IPS-18c (cell line): ENCODE results near the gene USF2.

Experiments used
- H3K4me3 ChIP-seq: 2 replicates; pipeline ENCODE4 v1.7.0; 2013; ENCODE audit warnings: low read depth, mild to moderate bottlenecking, low read length, moderate library complexity; ENCODE audit not compliant: insufficient read depth
- H3K9me3 ChIP-seq: one replicate; pipeline ENCODE4 v1.6.1; 2013; ENCODE audit warnings: mild to moderate bottlenecking, low read length, moderate library complexity; ENCODE audit not compliant: control insufficient read depth, insufficient read depth

Gene USF2

DNA sequence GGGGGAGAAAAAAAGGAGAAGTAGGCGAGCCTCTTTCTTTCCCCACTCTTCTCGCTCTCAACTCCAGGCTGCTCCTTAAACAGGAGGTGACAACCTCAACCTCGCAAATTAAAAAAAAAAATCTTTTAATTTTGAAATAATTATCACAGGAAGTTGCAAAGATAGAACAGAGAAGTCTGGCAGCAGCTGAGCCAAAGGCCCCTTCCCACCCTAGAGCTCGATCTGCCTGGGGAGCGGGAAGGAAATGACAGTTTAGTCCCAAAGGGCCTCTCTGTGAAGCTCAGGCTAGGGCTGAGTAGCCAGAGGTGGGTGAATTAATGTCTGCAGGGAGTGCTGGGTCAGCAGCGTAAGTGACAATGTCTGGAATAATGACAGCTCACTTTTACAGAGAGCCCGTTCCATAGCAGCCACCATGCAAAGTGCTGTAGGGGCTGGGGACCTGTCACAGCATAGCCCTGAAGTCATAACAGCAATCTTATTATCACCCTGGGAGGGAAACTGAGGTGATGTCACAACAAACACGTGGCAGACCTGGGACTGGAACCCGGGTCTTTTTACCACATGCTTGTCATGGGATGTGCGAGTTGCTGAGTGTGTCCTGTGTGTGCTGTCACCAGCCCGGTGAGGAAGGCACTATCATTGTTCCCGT is 51.4 kb downstream of the USF2 start:
- H3K4me3 ChIP-seq, result no peak overlapping the region
- H3K9me3 ChIP-seq, result peaks cover 2% of the 10 kb centered on the region

DNA sequence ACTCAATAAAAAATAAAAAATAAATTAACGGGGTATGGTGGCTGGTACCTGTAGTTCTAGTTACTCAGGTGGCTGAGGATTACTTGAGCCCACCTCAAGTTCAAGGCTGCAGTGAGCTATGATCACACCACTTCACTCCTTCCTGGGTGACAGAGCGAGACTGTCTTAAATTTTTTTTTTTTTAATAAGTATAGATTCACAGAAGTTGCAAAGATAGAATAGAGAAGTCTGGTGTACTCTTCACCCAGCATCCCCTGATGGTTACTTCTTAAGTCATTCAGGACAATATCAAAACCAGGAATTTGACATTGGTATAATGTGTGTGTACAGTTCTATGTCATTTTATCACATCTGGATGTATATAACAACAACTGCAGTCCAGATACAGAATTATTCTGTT is 52.5 kb downstream of the USF2 start:
- H3K9me3 ChIP-seq, result peaks cover 2% of the 10 kb centered on the region
- no peak overlapping the region for H3K4me3 ChIP-seq

DNA sequence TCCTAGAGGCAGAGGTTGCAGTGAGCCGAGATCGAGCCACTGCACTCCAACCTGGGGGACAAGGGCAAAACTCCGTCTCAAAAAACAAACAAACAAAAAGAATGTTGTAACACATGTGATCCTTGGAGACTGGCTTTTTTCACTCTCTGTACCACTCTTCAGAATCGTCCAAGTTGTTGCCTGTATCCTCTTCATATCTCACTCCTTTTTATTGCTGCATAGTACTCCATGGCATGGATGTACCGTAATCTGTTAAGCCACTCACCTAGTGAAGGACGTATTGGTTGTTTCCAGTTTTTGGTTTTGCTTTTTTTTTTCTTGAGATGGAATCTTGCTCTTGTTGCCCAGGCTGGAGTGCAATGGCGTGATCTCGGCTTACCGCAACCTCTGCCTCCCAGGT is 53.3 kb downstream of the USF2 start:
- no peak overlapping the region for H3K4me3 ChIP-seq
- peaks cover 2% of the 10 kb centered on the region for H3K9me3 ChIP-seq

DNA sequence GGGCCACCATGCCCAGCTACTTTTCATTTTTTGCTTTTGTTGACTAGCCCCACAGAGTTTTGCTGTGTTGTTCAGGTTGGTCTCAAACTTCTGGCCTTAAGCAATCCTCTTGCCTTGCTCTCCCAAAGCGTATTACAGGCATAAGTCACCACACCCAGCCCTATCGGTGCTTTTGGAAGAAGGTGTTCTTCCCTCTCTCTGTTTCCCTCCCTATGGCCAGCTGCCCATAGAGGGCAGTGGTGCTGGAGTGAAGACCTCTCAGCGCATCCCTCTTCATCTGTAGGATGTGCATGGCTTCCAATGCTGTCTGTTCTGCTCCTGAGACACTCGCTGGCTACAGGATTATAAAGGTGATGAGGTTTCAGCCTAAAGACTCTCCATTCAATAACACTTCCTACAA is 58.9 kb downstream of the USF2 start:
- no peak overlapping the region for H3K4me3 ChIP-seq
- no peaks in the 10 kb centered on the region for H3K9me3 ChIP-seq

DNA sequence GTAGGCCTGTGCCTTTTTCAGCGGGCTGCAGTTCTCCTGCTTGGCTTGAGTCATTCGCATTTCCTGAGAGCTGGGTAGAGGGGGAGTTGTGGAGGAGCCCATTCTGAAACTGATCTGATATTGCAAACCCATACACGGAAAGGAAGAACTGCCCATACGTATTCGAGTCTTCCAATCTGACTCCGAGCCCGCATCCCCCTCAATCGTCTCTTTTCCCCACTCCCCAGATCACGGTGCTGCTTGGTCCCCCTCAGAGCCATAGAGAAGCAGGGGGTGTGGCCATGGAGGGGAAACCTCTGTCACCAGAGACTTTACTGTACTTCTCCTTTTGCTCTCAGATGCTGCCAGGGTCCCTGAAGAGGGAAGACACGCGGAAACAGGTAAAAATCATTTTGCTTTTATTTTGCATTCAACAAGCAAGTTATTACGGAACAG is 60.1 kb downstream of the USF2 start, which contains the start of gene CD22:
Gene CD22, plus strand, starts transcription at position 337 of the 435 bp plus-strand sequence. CDS start 2,854 bp downstream, outside the sequence.
- H3K4me3 ChIP-seq, result no peak within 1 kb of the TSS
- no peaks in the 10 kb centered on the region for H3K9me3 ChIP-seq

DNA sequence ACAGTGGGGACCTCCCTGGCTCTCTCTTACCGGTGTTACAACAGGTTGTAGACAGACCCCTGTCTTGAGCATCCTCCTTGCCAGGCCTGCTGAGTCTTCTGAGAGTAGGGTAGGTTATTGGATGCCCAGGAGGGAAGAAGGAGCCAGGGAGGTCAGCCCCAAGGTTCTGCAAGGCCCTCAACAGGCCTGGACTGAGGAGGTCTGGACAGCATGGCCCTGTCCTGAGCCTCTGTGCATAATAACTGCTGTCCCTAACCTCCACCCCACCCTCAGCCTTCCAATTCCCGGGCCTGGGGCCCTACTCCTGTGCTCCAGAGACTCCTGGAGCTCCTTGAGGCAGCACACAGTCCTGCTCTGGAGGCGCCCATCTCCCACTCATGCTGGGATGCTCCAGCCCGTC is 60.6 kb downstream of the USF2 start:
- Histone ChIP-seq H3K4me3 (no peak overlapping the region), H3K9me3 (no peaks in the 10 kb centered on the region)
